ENCODE data around the gene ZIC4.

Gene ZIC4

GRCh38 chr3:147406028-147406931 lies at the start of gene ZIC4:
Gene ZIC4, minus strand, starts transcription at chr3:147406543. Its CDS starts 3,746 bp downstream, at chr3:147402797.
- no peak for DNase-seq (ENCODE audit: low read depth in 2 of 2)

- no peak for DNase-seq (ENCODE audit: low read depth in 2 of 2)
These were observed 43.3 kb upstream of the ZIC4 start for GRCh38 chr3:147449669-147450068.

GRCh38 chr3:147447224-147447623 lies 40.9 kb upstream of the ZIC4 start:
- DNase-seq (ENCODE audit: low read depth in 2 of 2), result no peak

- no peak for DNase-seq (ENCODE audit: low read depth in 2 of 2)
These were observed 25.4 kb upstream of the ZIC4 start for GRCh38 chr3:147431751-147432150.

- no peak for DNase-seq (ENCODE audit: low read depth in 2 of 2)
These were observed 22.4 kb upstream of the ZIC4 start for GRCh38 chr3:147428754-147429153.

- no peak for DNase-seq (ENCODE audit: low read depth in 2 of 2)
These were observed 22.0 kb upstream of the ZIC4 start for GRCh38 chr3:147428326-147428725.

- no peak for DNase-seq (ENCODE audit: low read depth in 2 of 2)
These were observed 21.4 kb upstream of the ZIC4 start for GRCh38 chr3:147427746-147428145.

GRCh38 chr3:147426931-147427330 lies 20.6 kb upstream of the ZIC4 start:
- DNase-seq (ENCODE audit: low read depth in 2 of 2), result no peak

GRCh38 chr3:147425388-147425850 lies 19.1 kb upstream of the ZIC4 start:
- DNase-seq (ENCODE audit: low read depth in 2 of 2), result no peak

GRCh38 chr3:147424581-147425387 lies 18.4 kb upstream of the ZIC4 start:
- DNase-seq (ENCODE audit: low read depth in 2 of 2), result no peak

- no peak for DNase-seq (ENCODE audit: low read depth in 2 of 2)
These were observed 17.6 kb upstream of the ZIC4 start for GRCh38 chr3:147423798-147424580.

GRCh38 chr3:147423537-147423797 lies 17.1 kb upstream of the ZIC4 start:
- no peak for DNase-seq (ENCODE audit: low read depth in 2 of 2)

GRCh38 chr3:147422601-147423536 lies 16.5 kb upstream of the ZIC4 start:
- no peak for DNase-seq (ENCODE audit: low read depth in 2 of 2)

- DNase-seq (ENCODE audit: low read depth in 2 of 2), result no peak
These were observed 15.9 kb upstream of the ZIC4 start for GRCh38 chr3:147422196-147422595.

GRCh38 chr3:147421184-147421912 lies 15.0 kb upstream of the ZIC4 start:
- DNase-seq (ENCODE audit: low read depth in 2 of 2), result no peak

- DNase-seq (ENCODE audit: low read depth in 2 of 2), result no peak
These were observed 14.2 kb upstream of the ZIC4 start for GRCh38 chr3:147420353-147421183.

- no peak for DNase-seq (ENCODE audit: low read depth in 2 of 2)
These were observed 13.5 kb upstream of the ZIC4 start for GRCh38 chr3:147419781-147420224.

GRCh38 chr3:147418808-147419701 lies 12.7 kb upstream of the ZIC4 start:
- DNase-seq (ENCODE audit: low read depth in 2 of 2), result no peak

Data from stimulated activated CD8-positive, alpha-beta memory T cell treated with anti-CD3 and anti-CD28 coated beads, Interleukin-7, amount 100 ng/mL, for 4 hours (primary cell).